Neural cell (in vitro differentiated cells): Measurements from ENCODE around the gene GLIPR1L2. TPM values are rescaled to one million over a fixed set of nuclear protein-coding genes. Genes with fewer than 3 reads are reported as not detected.

Experiments used
- H2AFZ ChIP-seq: fragments of 200-600, 300-800 bp; sonication (generic), shearing (Covaris generic); 2 replicates; pipeline ENCODE4 v1.6.0; 2014; ENCODE audit warnings: low read depth, mild to moderate bottlenecking, antibody characterized with exemption, low read length, moderate library complexity
- H3F3A ChIP-seq: fragments of 200-600 bp; shearing (Covaris generic); 2 replicates; pipeline ENCODE4 v1.6.1; 2016; ENCODE audit warnings: mild to moderate bottlenecking, moderate library complexity, mixed read lengths, antibody characterized with exemption, low read length; ENCODE audit not compliant: insufficient read depth, poor library complexity, severe bottlenecking
- H3K27ac ChIP-seq: fragments of 200-600, 300-800 bp; sonication (generic), shearing (Covaris generic); 2 replicates; pipeline ENCODE4 v1.5.1; 2014; ENCODE audit warnings: mild to moderate bottlenecking, low read length, moderate library complexity
- H3K27me3 ChIP-seq: fragments of 300-800, 200-600 bp; sonication (generic), shearing (Covaris generic); 2 replicates; pipeline ENCODE4 v1.6.0; 2014; ENCODE audit warnings: mild to moderate bottlenecking, low read depth, low read length, moderate library complexity; ENCODE audit not compliant: insufficient read depth
- H3K36me3 ChIP-seq: fragments of 300-800, 200-600 bp; sonication (generic), shearing (Covaris generic); 2 replicates; pipeline ENCODE4 v1.5.1; 2014; ENCODE audit warnings: mild to moderate bottlenecking, antibody characterized with exemption, low read length, moderate library complexity; ENCODE audit not compliant: insufficient read depth
- H3K4me2 ChIP-seq: fragments of 300-800, 200-600 bp; sonication (generic), shearing (Covaris generic); 2 replicates; pipeline ENCODE4 v1.6.0; 2014; ENCODE audit warnings: mild to moderate bottlenecking, low read length
- H3K4me3 ChIP-seq: fragments of 300-800, 200-600 bp; sonication (generic), shearing (Covaris generic); 2 replicates; pipeline ENCODE4 v1.5.1; 2014; ENCODE audit warnings: mild to moderate bottlenecking, low read length, moderate library complexity
- H3K79me2 ChIP-seq: fragments of 200-600 bp; shearing (Covaris generic); replicated peaks from 2 replicates; pipeline ENCODE4 v1.6.0; 2014; ENCODE audit warnings: mild to moderate bottlenecking, low read length, moderate library complexity; ENCODE audit not compliant: insufficient read depth
- H3K9ac ChIP-seq: fragments of 300-800, 200-600 bp; sonication (generic), shearing (Covaris generic); 2 replicates; pipeline ENCODE4 v1.6.1; 2016; ENCODE audit warnings: mild to moderate bottlenecking, low read length, mixed read lengths
- H3K9me2 ChIP-seq: fragments of 200-600 bp; shearing (Covaris generic); 2 replicates; pipeline ENCODE4 v1.6.1; 2016; ENCODE audit warnings: mild to moderate bottlenecking, low read length, mixed read lengths; ENCODE audit not compliant: insufficient read depth
- H3K9me3 ChIP-seq: fragments of 200-600, 300-800 bp; sonication (generic), shearing (Covaris generic); 2 replicates; pipeline ENCODE4 v1.6.1; 2016; ENCODE audit warnings: mild to moderate bottlenecking, mixed run types, low read length, moderate library complexity, mixed read lengths
- H4K20me1 ChIP-seq: fragments of 200-600 bp; shearing (Covaris generic); 2 replicates; pipeline ENCODE4 v1.6.1; 2016; ENCODE audit warnings: mild to moderate bottlenecking, mixed run types; ENCODE audit not compliant: insufficient read depth
- CTCF ChIP-seq: fragments of 450-650 bp; IDR thresholded peaks from 2 replicates; pipeline ENCODE4 v1.5.1; 2014; ENCODE audit warnings: antibody characterized with exemption, mild to moderate bottlenecking, moderate library complexity; ENCODE audit not compliant: poor library complexity, severe bottlenecking
- EP300 ChIP-seq: fragments of 450-650 bp; conservative IDR thresholded peaks from 2 replicates; pipeline ENCODE4 v1.6.1; 2014; ENCODE audit warnings: antibody characterized with exemption, mild to moderate bottlenecking, moderate library complexity; ENCODE audit not compliant: poor library complexity, severe bottlenecking
- EZH2 ChIP-seq: fragments of 200-600, 300-800 bp; shearing (Covaris generic), sonication (generic); IDR thresholded peaks from 2 replicates; pipeline ENCODE4 v1.6.1; 2014; ENCODE audit warnings: antibody characterized with exemption, low read length, borderline replicate concordance, mild to moderate bottlenecking; ENCODE audit not compliant: insufficient read depth, poor library complexity, severe bottlenecking
- MXI1 ChIP-seq: fragments of 450-650 bp; conservative IDR thresholded peaks from 2 replicates; pipeline ENCODE4 v1.6.1; 2014; ENCODE audit warnings: antibody characterized with exemption, mild to moderate bottlenecking; ENCODE audit not compliant: poor library complexity, severe bottlenecking
- POLR2AphosphoS5 ChIP-seq: IDR thresholded peaks from 2 replicates; pipeline ENCODE4 v1.6.1; 2012
- RAD21 ChIP-seq: fragments of 450-650 bp; conservative IDR thresholded peaks from 2 replicates; pipeline ENCODE4 v1.6.1; 2014; ENCODE audit warnings: antibody characterized with exemption, mild to moderate bottlenecking, moderate library complexity
- REST ChIP-seq: IDR thresholded peaks from 2 replicates; pipeline ENCODE4 v1.6.1; 2012; ENCODE audit warnings: borderline replicate concordance
- SMC3 ChIP-seq: fragments of 450-650 bp; conservative IDR thresholded peaks from 2 replicates; pipeline ENCODE4 v1.6.1; 2014; ENCODE audit warnings: antibody characterized with exemption, mild to moderate bottlenecking, moderate library complexity; ENCODE audit not compliant: poor library complexity
- TAF1 ChIP-seq: IDR thresholded peaks from 2 replicates; pipeline ENCODE4 v1.6.1; 2012; ENCODE audit warnings: low read depth
- polyA plus RNA-seq: library from polyadenylated mRNA; depleted of rRNA; stranded (reverse); fragments of >200 nt; gene quantifications from 2 replicates; pipeline ENCODE4 v1.2.3, GENCODE V29; 2014

The GLIPR1L2 gene
- polyA plus RNA-seq, 1 donor from 2014 or later: 0.89 TPM

- no peak overlapping the region for H3K4me2 ChIP-seq
- no peaks in the 10 kb centered on the region for H3K27me3 ChIP-seq
- no peaks in the 10 kb centered on the region for H4K20me1 ChIP-seq
- H3K9me3 ChIP-seq: no peaks in the 10 kb centered on the region
- H3K79me2 ChIP-seq: no peaks in the 10 kb centered on the region
- TF ChIP-seq TAF1: no peak
- no peak for TF ChIP-seq SMC3
- TF ChIP-seq EP300: no peak
- TF ChIP-seq POLR2AphosphoS5: no peak
- no peak for TF ChIP-seq REST
- TF ChIP-seq MXI1: no peak
- TF ChIP-seq CTCF: no peak
- no peak for TF ChIP-seq RAD21
- no peak for TF ChIP-seq EZH2
- H3F3A ChIP-seq: no peaks in the 10 kb centered on the region
- H3K36me3 ChIP-seq: no peaks in the 10 kb centered on the region
- no peak overlapping the region for H3K9ac ChIP-seq
- H3K4me3 ChIP-seq: no peak overlapping the region
- no peak overlapping the region for H3K27ac ChIP-seq
- H3K9me2 ChIP-seq: no peaks in the 10 kb centered on the region
- H2AFZ ChIP-seq: no peak overlapping the region
Measured at GRCh38 chr12:75419841-75420240, 29.0 kb downstream of the GLIPR1L2 start.

GRCh38 chr12:75427491-75427890, 36.6 kb downstream of the GLIPR1L2 start:
- Histone ChIP-seq H3K27me3 (no peaks in the 10 kb centered on the region), H3K9me3 (peaks cover 5% of the 10 kb centered on the region), H4K20me1 (no peaks in the 10 kb centered on the region), H3F3A (no peaks in the 10 kb centered on the region), H2AFZ (no peak overlapping the region), H3K4me3 (no peak overlapping the region), H3K9me2 (no peaks in the 10 kb centered on the region), H3K79me2 (no peaks in the 10 kb centered on the region), H3K9ac (no peak overlapping the region), H3K27ac (no peak overlapping the region), H3K36me3 (no peaks in the 10 kb centered on the region), H3K4me2 (no peak overlapping the region)
- no peak for TF ChIP-seq POLR2AphosphoS5
- TF ChIP-seq EZH2: no peak
- no peak for TF ChIP-seq SMC3
- no peak for TF ChIP-seq EP300
- TF ChIP-seq REST: no peak
- no peak for TF ChIP-seq MXI1
- TF ChIP-seq RAD21: no peak
- TF ChIP-seq CTCF: no peak
- TF ChIP-seq TAF1: no peak
